WI38 (cell line): Measurements from ENCODE around the gene GIPC2.
"Not testable (repeated sequence)": the region's sequence is repeated elsewhere in the genome, so short reads cannot be mapped to it uniquely, and the experiment has no call there.

Experiments used
- H3K4me3 ChIP-seq: 2 replicates; pipeline ENCODE4 v1.5.1; 2011; ENCODE audit warnings: low read depth, mild to moderate bottlenecking, control low read depth, low read length
- CTCF ChIP-seq: IDR thresholded peaks from 2 replicates; pipeline ENCODE4 v1.5.1; 2012; ENCODE audit warnings: low read depth, mild to moderate bottlenecking, control low read depth, low read length

Gene GIPC2

GRCh38 chr1:78055565-78056132, 9.9 kb downstream of the GIPC2 start:
- TF ChIP-seq CTCF: no peak
- no peak overlapping the region for H3K4me3 ChIP-seq

GRCh38 chr1:78058670-78059069, 12.9 kb downstream of the GIPC2 start:
- no peak overlapping the region for H3K4me3 ChIP-seq
- no peak for TF ChIP-seq CTCF

GRCh38 chr1:78060857-78061563, 15.2 kb downstream of the GIPC2 start:
- no peak overlapping the region for H3K4me3 ChIP-seq
- TF ChIP-seq CTCF: no peak

DNA sequence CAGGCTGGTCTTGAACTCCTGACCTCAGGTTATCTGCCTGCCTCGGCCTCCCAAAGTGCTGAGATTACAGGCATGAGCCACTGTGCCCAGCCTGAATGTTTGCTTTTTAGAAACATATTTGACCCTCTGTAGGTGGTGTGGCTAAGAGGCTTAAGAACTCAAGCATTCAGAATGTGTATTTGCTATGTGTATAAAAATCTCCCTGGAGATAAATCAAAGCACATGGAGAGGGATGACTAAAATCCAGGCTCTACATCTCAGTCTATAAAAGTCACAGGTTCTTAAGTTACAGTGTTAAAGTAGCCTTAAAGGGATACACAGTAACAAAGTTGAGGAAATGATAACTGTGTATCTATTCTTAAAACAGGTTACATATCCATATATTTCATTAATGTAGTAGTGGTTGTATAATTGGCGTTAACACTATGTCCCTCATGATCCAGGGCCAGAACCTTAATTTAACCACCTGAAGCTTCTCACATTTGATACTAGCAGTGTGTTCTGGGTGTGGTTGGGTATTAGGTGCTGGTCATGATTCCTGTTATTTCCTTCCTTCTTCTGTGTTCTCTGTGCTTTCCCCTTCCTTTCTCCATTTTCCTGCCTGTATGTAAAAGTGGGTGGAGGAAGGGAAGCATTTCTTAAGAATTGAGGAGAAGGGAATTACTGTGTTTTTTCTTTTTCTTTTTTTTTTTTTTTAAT, 16.2 kb downstream of the GIPC2 start:
- H3K4me3 ChIP-seq: no peak overlapping the region
- TF ChIP-seq CTCF: no peak

DNA sequence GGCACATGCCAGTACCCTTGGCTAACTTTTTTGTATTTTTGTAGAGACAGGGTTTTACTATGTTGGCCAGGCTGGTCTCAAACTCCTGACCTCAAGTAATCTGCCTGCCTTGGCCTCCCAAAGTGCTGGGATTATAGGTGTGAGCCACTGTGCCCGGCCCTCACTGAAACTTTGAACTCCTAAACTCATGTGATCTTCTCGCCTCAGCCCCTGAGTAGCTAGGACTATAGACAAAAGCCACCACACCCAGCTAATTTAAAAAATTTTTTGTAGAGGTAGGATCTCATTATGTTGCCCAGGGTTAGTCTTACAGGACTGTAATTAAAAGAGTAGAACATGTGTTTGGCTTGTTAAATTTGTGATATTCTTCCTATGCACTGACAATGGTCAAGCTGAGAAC, 19.1 kb downstream of the GIPC2 start:
- H3K4me3 ChIP-seq: not testable (repeated sequence)

DNA sequence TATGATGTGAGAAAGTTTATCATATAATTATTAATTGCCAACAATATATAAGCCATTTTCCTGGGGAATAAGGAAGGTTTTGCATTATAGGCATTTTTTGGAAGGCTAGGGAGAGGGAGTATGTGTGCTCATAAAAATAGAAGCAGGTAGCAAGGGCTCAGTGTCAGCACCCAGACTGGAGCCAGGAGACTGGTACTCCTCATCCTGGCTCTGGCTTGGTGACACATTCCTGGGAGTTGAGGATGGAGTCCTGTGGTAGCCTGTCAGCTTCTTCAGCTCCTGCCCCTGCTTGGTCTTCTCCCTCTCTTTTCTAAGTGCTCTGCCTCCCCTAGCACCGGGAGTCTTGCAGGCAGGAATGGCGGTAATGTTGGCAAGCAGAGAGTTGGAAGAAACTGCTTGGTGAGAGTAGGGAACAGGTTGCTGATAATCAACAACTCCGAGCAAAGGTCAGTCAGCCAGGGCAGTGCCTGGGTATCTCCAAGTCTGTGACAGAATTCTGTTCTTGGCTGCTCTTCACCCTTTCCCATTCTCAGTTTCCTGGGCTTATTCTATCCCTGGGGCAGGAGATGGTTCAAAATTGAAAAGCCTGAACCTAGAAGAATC, 23.0 kb downstream of the GIPC2 start:
- no peak overlapping the region for H3K4me3 ChIP-seq
- TF ChIP-seq CTCF: no peak

DNA sequence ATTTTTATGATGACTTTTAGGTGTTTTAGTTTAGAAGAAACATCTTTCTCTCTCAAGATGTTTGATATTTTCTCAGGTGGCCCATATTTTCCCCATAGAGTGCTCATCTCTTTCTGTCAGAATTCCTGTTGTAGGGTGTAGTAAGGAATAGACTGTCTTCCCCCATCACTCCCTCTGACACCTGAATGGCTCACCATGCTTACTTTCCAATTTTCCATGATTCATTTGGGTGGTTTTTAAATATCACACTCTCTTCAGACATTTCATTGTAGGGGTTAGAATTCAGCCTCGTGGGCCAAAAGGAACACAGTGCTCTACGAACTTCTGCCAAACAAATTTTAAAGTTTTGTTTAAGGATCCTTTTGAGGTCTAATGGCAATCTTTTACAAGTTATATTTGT, 24.0 kb downstream of the GIPC2 start:
- H3K4me3 ChIP-seq: no peak overlapping the region
- TF ChIP-seq CTCF: no peak
